ENCODE measurements around the gene GRAP. TPM values are rescaled to one million over a fixed set of nuclear protein-coding genes. Genes with fewer than 3 reads are reported as not detected.

GRAP gene
- polyA plus RNA-seq, 2 of the 4 experiments (the other 2 are of a cell fraction): 0.19 TPM

- H3K4me3 ChIP-seq: no peak overlapping the region
- WGBS (ENCODE audit: missing lambda C conversion rate): 77% methylated on average over 6 of the region's 6 CpGs
- H3K27ac ChIP-seq: no peak overlapping the region
- FAIRE-seq (no peak), ATAC-seq (no peak), DNase-seq (ENCODE audit: low read depth in 1 of 2, low spot score in 1 of 2) (no peak)
- CTCF ChIA-PET: interaction anchor here (13.6 kb wide), 1 partner anchor 57 kb away, joined by 110 read pairs; no protein-coding TSS in a partner anchor
- POLR2A ChIA-PET: no interaction called here
- H3K4me1 ChIP-seq: peaks cover 6% of the 10 kb centered on the region; the same call in 2 of the 3 replicates
- TF ChIP-seq EHF (CRISPR knock-in tag; IDR thresholded peaks at IDR 0.05): no peak
- TF ChIP-seq POLR2A (IDR thresholded peaks at IDR 0.05; ENCODE audit: low read length): no peak
- no peak for TF ChIP-seq ZSCAN20 (CRISPR knock-in tag; IDR thresholded peaks at IDR 0.05)
- no peak for TF ChIP-seq ZNF302 (CRISPR knock-in tag; IDR thresholded peaks at IDR 0.05)
- no peak for TF ChIP-seq RAD21 (conservative IDR thresholded peaks at IDR 0.05 in 1 of 2, IDR thresholded peaks at IDR 0.05 in 1 of 2)
- no peak for TF ChIP-seq HDAC2 (IDR thresholded peaks at IDR 0.05)
- TF ChIP-seq CBX8 (IDR thresholded peaks at IDR 0.05): no peak
- no peak for TF ChIP-seq HMGXB4 (CRISPR knock-in tag; IDR thresholded peaks at IDR 0.05; ENCODE audit: borderline replicate concordance)
- TF ChIP-seq CHD4 (IDR thresholded peaks at IDR 0.05; ENCODE audit: borderline replicate concordance): no peak
- no peaks in the 10 kb centered on the region for H3K9me3 ChIP-seq
- no peak overlapping the region for H3K4me2 ChIP-seq
Observed at GRCh38 chr17:19018600-19018950, 28.2 kb downstream of the GRAP start.

- WGBS (ENCODE audit: missing lambda C conversion rate): 80% methylated on average over 15 of the region's 16 CpGs
Observed at GRCh38 chr17:19017804-19018599, 28.8 kb downstream of the GRAP start.

GRCh38 chr17:19017401-19017800 lies 29.4 kb downstream of the GRAP start:
- ChIA-PET CTCF (interaction anchor here (13.6 kb wide), 1 partner anchor 56 kb away, joined by 110 read pairs; no protein-coding TSS in a partner anchor), POLR2A (no interaction called here)
- DNase-seq (ENCODE audit: low read depth in 1 of 2, low spot score in 1 of 2) (no peak), FAIRE-seq (no peak), ATAC-seq (peak in 1 of 2 experiments; percentile 13; a peak in 3 of 6 replicates)
- Histone ChIP-seq H3K4me2 (no peak overlapping the region), H3K9me3 (no peaks in the 10 kb centered on the region), H3K27ac (0 out of 6 replicates have a peak overlapping the region, but pooled peaks of 1 of the 2 experiments have one; percentile 17), H3K4me3 (no peak overlapping the region), H3K4me1 (peaks cover 6% of the 10 kb centered on the region; the same call in 2 of the 3 replicates)
- TF ChIP-seq HES2 (IDR thresholded peaks at IDR 0.05) (no peak), CHD4 (IDR thresholded peaks at IDR 0.05; ENCODE audit: borderline replicate concordance) (no peak)
- WGBS (ENCODE audit: missing lambda C conversion rate): 91% methylated on average over 9 of the region's 12 CpGs

More at GRCh38 chr17:19017804-19018599, 28.8 kb downstream of the GRAP start:
- POLR2A ChIA-PET: no interaction called here
- DNase-seq (ENCODE audit: low read depth in 1 of 2, low spot score in 1 of 2) (no peak), ATAC-seq (no peak), FAIRE-seq (no peak)
- CTCF ChIA-PET: interaction anchor here (13.6 kb wide), 1 partner anchor 56 kb away, joined by 110 read pairs; no protein-coding TSS in a partner anchor
- H3K4me2 ChIP-seq: no peak overlapping the region
- no peak overlapping the region for H3K27ac ChIP-seq
- H3K4me3 ChIP-seq: no peak overlapping the region
- TF ChIP-seq POLR2A (IDR thresholded peaks at IDR 0.05; ENCODE audit: low read length): no peak
- TF ChIP-seq ZFP36 (IDR thresholded peaks at IDR 0.05; ENCODE audit: borderline replicate concordance, partially characterized antibody): peak; percentile 74
- no peak for TF ChIP-seq PBX3 (IDR thresholded peaks at IDR 0.05)
- TF ChIP-seq SMC3 (IDR thresholded peaks at IDR 0.05): no peak
- TF ChIP-seq RAD21 (conservative IDR thresholded peaks at IDR 0.05 in 1 of 2, IDR thresholded peaks at IDR 0.05 in 1 of 2): no peak
- TF ChIP-seq FOSB (CRISPR knock-in tag; IDR thresholded peaks at IDR 0.05): no peak
- no peak for TF ChIP-seq MAZ (IDR thresholded peaks at IDR 0.05; ENCODE audit: borderline replicate concordance, low read depth, low read length)
- no peak for TF ChIP-seq CBX2 (IDR thresholded peaks at IDR 0.05; ENCODE audit: borderline replicate concordance, low read depth)
- H3K4me1 ChIP-seq: peaks cover 6% of the 10 kb centered on the region; the same call in 2 of the 3 replicates
- no peaks in the 10 kb centered on the region for H3K9me3 ChIP-seq
